Measurements from ENCODE around the gene ALPI.

GRCh38 chr2:232492963-232493700 lies 37.2 kb downstream of the ALPI start:
- TF ChIP-seq CTCF (IDR thresholded peaks at IDR 0.05; ENCODE audit: low read depth, low read length) (no peak), POLR2A (IDR thresholded peaks at IDR 0.05; ENCODE audit: extremely low read depth, insufficient read length) (no peak), MYC (IDR thresholded peaks at IDR 0.05; ENCODE audit: low read depth, low read length) (no peak)

Measured in NB4 (cell line).